ENCODE measurements around the gene CDK5RAP3. TPM values are rescaled to one million over a fixed set of nuclear protein-coding genes. Genes with fewer than 3 reads are reported as not detected.

The CDK5RAP3 gene
- total and polyA plus RNA-seq, 2 donors (not counting 3 experiments of a cell fraction or from before 2014, with no cell fraction given) = 109 to 139 TPM

GRCh38 chr17:47953909-47954308 lies 17.0 kb upstream of the CDK5RAP3 start:
- ChIA-PET CTCF (interaction anchor here (0.7 to 2.5 kb wide), 5 partner anchors 12 to 64 kb away, joined by 3 to 10 read pairs (median 4); partner anchors contain the start of gene CDK5RAP3), POLR2A (no interaction called here)
- no peak overlapping the region for H2AFZ ChIP-seq (ENCODE audit: low read depth, low read length)
- BruUV-seq (replicated peaks) = no TSS peak
- peaks cover 0 to 2% of the 10 kb centered on the region in 2 experiments for H3K36me3 ChIP-seq (ENCODE audit: control insufficient read depth in 2 of 2, extremely low read depth in 1 of 2, insufficient read depth in 2 of 2, low read length in 2 of 2)
- H3K9me1 ChIP-seq (replicated peaks; ENCODE audit: control insufficient read depth, extremely low read depth, insufficient read depth, low read length) = no peaks in the 10 kb centered on the region
- peaks cover 0 to 2% of the 10 kb centered on the region in 2 experiments for H3K27me3 ChIP-seq (ENCODE audit: control insufficient read depth in 2 of 2, insufficient read depth in 2 of 2, low read length in 2 of 2)
- no peak overlapping the region for H3K9ac ChIP-seq (replicated peaks; ENCODE audit: extremely low read depth, insufficient read depth, low read length)
- dilution Hi-C loops (cut with MboI; ENCODE audit: extremely low pct_ligation_motif_present, low sequenced_read_pairs) (no loop called here), intact Hi-C loops (cut with micrococcal nuclease) (no loop called here)
- H4K20me1 ChIP-seq (replicated peaks; ENCODE audit: control insufficient read depth, extremely low read depth, insufficient read depth, low read length) = no peaks in the 10 kb centered on the region
- no peak overlapping the region for H3K4me2 ChIP-seq (ENCODE audit: insufficient read depth, low read length)
- no peaks in the 10 kb centered on the region for H3K9me3 ChIP-seq (replicated peaks; ENCODE audit: control insufficient read depth, insufficient read depth, low read length)
- H3K4me1 ChIP-seq (ENCODE audit: control insufficient read depth, extremely low read depth, insufficient read depth, low read length) = peaks cover 4% of the 10 kb centered on the region
- TF ChIP-seq GATA2 (IDR thresholded peaks at IDR 0.05; ENCODE audit: insufficient read depth, insufficient read length, low read depth, low read length) (no peak), MAX (IDR thresholded peaks at IDR 0.05; ENCODE audit: insufficient read depth, insufficient read length) (no peak)
- no peak for FAIRE-seq
- no peak overlapping the region for H3K27ac ChIP-seq (ENCODE audit: insufficient read depth, low read depth, low read length)
- H3K79me2 ChIP-seq (ENCODE audit: control insufficient read depth, insufficient read depth, low read length) = no peaks in the 10 kb centered on the region
- no peak overlapping the region for H3K4me3 ChIP-seq (replicated peaks in 1 of 3; ENCODE audit: insufficient read depth in 1 of 3, low read depth in 1 of 3, low read length in 3 of 3)
- DNase-seq (ENCODE audit: low read depth, low spot score) = no peak

GRCh38 chr17:47955497-47956461 lies 15.1 kb upstream of the CDK5RAP3 start:
- Histone ChIP-seq H3K9me1 (replicated peaks; ENCODE audit: control insufficient read depth, extremely low read depth, insufficient read depth, low read length) (no peaks in the 10 kb centered on the region), H2AFZ (ENCODE audit: low read depth, low read length) (no peak overlapping the region), H3K27me3 (ENCODE audit: control insufficient read depth in 2 of 2, insufficient read depth in 2 of 2, low read length in 2 of 2) (peaks cover 0 to 4% of the 10 kb centered on the region in 2 experiments), H3K9me3 (replicated peaks; ENCODE audit: control insufficient read depth, insufficient read depth, low read length) (no peaks in the 10 kb centered on the region), H4K20me1 (replicated peaks; ENCODE audit: control insufficient read depth, extremely low read depth, insufficient read depth, low read length) (no peaks in the 10 kb centered on the region), H3K36me3 (ENCODE audit: control insufficient read depth in 2 of 2, extremely low read depth in 1 of 2, insufficient read depth in 2 of 2, low read length in 2 of 2) (peaks cover 0 to 2% of the 10 kb centered on the region in 2 experiments), H3K4me2 (ENCODE audit: insufficient read depth, low read length) (no peak overlapping the region), H3K9ac (replicated peaks; ENCODE audit: extremely low read depth, insufficient read depth, low read length) (no peak overlapping the region), H3K27ac (ENCODE audit: insufficient read depth, low read depth, low read length) (no peak overlapping the region), H3K4me1 (ENCODE audit: control insufficient read depth, extremely low read depth, insufficient read depth, low read length) (no peaks in the 10 kb centered on the region), H3K79me2 (ENCODE audit: control insufficient read depth, insufficient read depth, low read length) (no peaks in the 10 kb centered on the region), H3K4me3 (replicated peaks in 1 of 3; ENCODE audit: insufficient read depth in 1 of 3, low read depth in 1 of 3, low read length in 3 of 3) (no peak overlapping the region)
- TF ChIP-seq POLR2A (IDR thresholded peaks at IDR 0.05; ENCODE audit: low read depth, low read length) = no peak
- TF ChIP-seq FOS (IDR thresholded peaks at IDR 0.05; ENCODE audit: borderline replicate concordance, insufficient read depth, low read length) = no peak
- TF ChIP-seq GATA2 (IDR thresholded peaks at IDR 0.05; ENCODE audit: insufficient read depth, insufficient read length, low read depth, low read length) = no peak
- no peak for TF ChIP-seq CTCF (IDR thresholded peaks at IDR 0.05; ENCODE audit: extremely low read depth in 1 of 2, insufficient read depth in 1 of 2, low read depth in 1 of 2, low read length in 2 of 2)
- TF ChIP-seq EZH2 (IDR thresholded peaks at IDR 0.05; ENCODE audit: borderline replicate concordance, low read depth, low read length, severe bottlenecking) = no peak
- TF ChIP-seq JUN (IDR thresholded peaks at IDR 0.05; ENCODE audit: borderline replicate concordance, insufficient read depth, insufficient read length, low read depth) = no peak
- no peak for TF ChIP-seq MYC (IDR thresholded peaks at IDR 0.05; ENCODE audit: low read depth, low read length)
- TF ChIP-seq POLR2AphosphoS5 (IDR thresholded peaks at IDR 0.05; ENCODE audit: insufficient read depth, low read depth, low read length) = no peak
- TF ChIP-seq MAX (IDR thresholded peaks at IDR 0.05; ENCODE audit: insufficient read depth, insufficient read length) = no peak
- intact Hi-C loops (cut with micrococcal nuclease) = no loop called here
- CTCF ChIA-PET = interaction anchor here (0.7 to 8.0 kb wide), 8 partner anchors 8 to 113 kb away, joined by 3 to 73 read pairs (median 6); partner anchors contain the start of gene CDK5RAP3
- POLR2A ChIA-PET = no interaction called here
- no peak for DNase-seq (ENCODE audit: low read depth, low spot score)
- dilution Hi-C loops (cut with MboI; ENCODE audit: extremely low pct_ligation_motif_present, low sequenced_read_pairs) = no loop called here
- no TSS peak for BruUV-seq (replicated peaks)
- FAIRE-seq = no peak
